GM21576 (cell line): ENCODE measurements around the gene MPC2.
A peak's percentile ranks its signal among the peaks of the same experiment; 100 is the strongest.

ENCODE experiments used
- ATAC-seq: cut with Tn5 transposase; IDR thresholded peaks from one replicate; pipeline ENCODE4 v1.9.1; 2021; ENCODE audit warnings: mild to moderate bottlenecking, moderate library complexity; ENCODE audit not compliant: unreplicated experiment

Gene MPC2

DNA sequence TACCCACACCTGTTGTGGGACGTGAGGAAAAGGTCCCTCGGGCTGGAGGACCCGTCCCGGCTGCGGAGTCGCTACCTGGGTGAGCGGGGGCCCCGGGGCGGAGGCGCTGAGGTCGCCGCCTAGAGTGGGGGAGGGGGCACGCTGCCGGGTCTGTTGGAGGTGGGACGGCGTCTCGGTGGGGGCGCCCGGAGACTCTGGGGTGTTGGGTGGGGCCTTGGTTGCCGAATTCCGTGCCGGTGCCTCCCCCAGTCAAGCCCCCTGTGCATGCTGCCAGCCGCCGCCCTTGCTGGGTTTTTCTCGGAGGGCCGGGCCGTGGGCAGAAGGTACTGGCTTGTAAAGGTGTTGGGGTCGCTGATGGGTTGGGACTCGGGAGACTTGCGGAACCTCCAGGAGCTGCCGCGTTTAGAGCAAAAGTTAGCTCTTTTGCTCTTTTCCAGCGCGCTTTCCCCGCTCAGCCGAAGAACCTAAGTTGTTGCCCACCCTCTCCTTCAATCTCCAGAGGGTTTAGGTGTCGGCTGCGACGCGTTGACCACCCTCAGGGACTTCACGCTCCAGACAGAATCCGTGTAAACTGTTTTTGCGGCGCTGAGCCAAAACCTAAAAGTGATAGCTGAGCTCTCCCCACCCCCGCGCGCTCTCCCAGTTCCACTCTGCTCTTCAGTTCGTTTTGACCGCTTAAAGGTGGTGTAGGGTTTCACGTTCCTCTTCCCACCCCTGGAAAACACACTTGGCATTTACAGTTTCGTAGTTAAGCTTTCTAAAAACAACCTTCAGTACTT, at the start of gene MPC2:
Gene MPC2 (minus strand): TSS at position 143 of the 779 bp plus-strand sequence. CDS start 1,231 bp downstream, outside the sequence.
- ATAC-seq = peak; percentile 16

DNA sequence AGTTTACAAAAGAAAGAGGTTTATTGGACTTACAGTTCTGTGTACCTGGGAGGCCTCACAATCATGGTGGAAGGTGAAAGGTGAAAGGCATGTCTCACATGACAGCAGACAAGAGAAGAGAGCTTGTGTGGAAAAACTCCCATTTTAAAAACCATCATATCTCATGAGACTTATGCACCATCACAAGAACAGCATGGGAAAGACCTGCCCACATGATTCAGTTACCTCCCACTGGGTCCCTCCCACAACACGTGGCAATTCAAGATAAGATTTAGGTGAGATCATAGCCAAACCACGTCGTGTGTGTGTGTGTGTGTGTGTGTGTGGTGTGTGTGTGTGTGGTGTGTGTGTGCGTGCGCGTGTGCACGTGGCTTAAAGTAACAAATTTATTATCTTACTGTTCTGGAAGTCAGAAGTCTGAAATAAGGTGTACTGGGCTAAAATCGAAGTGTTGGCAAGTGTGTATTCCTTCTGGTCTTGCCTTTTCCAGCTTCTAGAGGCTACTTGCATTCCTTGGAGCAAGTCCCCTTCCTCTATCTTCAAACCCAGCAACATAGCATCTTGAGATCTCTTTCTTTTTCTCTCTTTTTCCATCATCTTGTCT, 48.1 kb upstream of the MPC2 start:
- ATAC-seq = no peak

DNA sequence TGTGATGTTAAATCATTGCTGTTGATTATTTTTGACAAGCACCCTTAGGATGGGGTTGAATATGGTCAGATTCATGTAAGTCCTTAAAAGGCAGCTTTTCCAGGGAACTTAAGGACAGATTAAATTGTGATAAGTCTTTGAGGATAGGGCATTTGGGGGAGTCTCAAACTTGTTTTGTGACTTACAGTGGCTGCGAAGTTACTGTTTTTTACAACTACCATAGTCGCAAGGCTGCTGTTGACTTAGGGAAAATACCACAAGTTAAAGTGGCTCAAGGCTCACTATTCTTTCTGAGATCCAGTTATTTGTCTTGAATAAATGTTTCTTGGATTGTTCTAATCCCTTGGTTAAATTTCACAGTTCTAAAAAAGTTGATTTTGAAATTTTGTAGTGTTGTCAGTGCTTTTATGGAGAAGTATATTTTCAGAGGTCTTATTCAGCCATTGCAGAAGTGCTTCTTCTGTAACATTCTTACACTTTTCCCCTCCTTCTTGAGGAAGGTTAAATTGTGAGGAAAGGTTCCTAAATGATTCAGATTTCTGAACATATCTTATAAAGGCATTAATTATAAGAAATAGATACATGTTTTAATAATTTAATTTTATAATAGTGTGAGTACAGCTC, 47.0 kb upstream of the MPC2 start:
- no peak for ATAC-seq

DNA sequence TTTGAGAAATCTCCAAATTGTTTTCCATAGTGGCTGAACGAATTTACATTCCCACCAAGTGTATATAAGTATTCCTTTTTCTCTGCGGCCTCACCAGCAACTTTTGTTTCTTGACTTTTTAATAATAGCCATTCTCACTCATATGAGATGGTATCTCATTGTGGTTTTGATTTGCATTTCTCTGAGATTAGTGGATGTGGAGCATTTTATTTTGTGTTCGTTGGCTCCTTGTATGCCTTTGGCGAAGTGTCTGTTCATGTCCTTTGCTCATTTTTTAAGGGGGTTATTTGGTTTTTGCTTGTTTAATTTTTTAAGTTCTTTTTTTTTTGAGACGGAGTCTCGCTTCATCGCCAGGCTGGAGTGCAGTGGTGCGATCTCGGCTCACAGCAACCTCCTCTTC, 45.1 kb upstream of the MPC2 start:
- no peak for ATAC-seq

DNA sequence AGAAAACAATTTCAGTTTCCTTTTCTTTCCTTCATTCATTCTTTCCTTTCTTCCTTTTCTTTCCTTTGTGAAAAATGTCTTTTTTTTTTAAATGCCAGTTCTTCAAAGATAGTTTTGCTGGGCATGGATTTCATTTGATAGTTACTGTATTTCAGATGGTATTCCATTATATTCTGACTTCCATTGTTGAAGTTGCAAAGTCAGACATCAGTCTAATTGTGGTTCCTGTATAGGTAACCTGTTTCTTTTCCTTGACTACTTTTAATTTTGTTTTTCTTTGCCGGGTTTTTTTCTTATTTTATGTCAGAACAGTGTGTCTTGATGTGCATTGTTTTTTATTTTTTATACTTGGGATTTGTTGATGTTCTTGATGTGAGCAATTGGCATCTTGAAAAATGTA, 40.4 kb upstream of the MPC2 start:
- no peak for ATAC-seq

DNA sequence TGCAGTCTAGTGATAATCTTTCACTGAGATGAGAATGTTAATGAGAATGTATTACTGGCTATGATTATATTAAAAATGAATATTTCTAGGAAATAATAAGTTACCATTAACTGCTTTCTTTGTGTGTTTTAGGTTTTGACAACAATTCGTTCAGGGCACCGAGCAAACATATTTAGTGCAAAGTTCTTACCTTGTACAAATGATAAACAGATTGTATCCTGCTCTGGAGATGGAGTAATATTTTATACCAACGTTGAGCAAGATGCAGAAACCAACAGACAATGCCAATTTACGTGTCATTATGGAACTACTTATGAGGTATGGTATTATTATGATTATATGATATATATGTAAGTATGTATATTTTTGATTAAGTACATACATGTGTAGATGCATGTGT, 37.8 kb upstream of the MPC2 start:
- no peak for ATAC-seq

DNA sequence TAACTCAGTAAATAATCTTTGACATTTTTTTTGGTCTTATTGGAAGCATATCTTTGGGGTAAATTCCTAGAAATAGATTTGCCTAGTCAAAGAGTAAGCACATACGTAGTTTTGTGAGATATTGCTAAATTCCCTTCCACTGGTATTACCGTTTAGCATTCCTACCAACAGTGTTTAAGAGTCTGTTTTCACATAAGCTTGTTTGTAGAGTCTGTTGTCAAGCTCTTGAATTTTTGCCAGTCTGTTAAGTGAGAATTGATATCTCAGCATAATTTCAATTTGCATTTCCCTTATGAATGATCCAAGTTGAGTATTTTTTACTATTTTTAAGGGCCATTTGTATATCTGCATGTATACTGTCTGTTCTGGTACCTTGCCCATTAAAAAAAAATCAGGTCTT, 37.0 kb upstream of the MPC2 start:
- no peak for ATAC-seq

DNA sequence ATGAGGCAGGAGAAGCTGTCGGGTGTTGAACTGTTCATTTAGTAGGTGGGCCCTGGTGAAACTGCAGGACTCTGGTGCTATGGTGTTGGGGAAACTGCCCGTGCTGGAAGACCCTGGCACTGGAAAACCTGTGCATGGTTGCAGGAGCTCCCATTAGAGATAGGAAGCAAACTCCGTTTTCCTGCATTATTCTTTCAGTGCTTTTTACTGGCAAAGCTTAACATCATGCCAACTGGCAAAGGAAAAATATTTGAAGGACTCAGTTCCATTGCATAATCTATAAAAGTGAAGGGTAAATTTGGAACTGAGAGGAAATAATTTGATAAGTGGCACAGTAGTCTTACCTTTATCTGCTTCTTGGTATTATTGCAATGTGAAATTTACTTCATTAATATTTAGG, 31.7 kb upstream of the MPC2 start:
- ATAC-seq = no peak

DNA sequence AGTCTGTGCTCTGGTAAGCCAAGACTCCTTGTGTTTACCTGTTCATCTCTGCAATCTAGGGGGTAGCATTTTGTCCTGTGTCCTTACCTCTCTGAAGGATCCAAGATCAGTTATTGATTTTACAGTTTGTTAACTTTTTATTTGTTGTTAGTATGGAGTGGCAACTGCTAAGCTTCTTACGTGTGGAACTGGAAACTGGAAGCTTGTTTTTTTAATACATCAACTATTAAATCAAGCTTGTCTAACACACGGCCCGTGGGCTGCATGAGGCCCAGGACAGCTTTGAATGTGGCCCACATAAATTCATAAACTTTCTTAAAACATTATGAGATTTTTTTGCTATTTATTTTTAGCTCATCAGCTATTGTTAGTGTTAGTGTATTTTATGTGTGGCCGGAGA, 29.2 kb upstream of the MPC2 start:
- no peak for ATAC-seq

DNA sequence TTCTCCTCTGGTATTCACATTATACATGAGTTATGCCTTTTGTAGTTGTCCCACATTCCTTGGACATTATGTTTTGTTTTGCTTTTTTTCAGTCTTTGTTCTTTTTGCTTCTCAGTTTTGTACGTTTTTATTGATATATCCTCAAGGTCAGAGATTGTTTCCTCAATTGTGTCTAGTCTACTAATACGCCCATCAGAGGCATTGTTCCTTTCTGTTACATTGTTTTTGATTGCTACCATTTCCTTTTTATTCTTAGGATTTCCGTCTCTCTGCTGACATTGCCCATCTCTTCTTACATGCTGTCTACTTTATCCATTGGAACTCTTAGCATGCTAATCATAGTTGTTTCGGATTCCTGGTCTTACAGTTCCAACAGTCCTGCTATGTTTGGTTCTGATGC, 27.8 kb upstream of the MPC2 start:
- no peak for ATAC-seq

DNA sequence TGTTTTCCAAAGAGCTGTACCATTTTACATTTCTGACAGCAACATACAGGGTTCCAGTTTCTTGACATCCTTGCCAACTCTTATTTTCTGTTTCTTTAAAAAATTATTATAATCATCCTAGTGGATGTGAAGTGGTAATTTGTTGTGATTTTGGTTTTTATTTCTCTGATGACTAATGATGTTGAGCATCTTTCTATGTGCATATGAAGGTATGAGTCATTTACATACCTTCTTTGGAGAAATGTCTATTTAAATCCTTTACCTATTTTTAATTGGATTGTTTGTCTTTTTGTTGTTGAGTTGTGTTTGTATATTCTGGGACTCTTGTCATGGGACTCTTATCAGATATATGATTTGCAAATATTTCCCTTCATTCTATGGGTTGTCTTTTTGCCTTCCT, 20.8 kb upstream of the MPC2 start:
- no peak for ATAC-seq

DNA sequence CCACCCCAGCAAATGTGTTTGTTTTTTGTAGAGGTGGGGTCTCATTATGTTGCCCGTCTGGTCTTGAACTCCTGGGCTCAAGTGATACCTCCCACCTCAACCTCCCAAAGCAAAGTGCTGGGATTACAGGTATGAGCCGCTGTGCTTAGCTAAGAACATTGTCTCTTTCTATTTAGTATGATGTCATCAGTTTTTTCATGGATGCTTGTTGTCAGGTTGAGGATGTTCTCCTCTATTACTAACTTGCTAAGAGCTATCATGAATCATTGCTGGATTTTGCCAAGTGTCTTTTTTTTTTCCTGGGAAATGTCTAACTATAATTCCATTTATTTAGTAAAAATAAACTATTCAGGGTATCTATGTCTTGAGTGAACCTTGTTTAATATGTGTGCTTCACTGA, 19.0 kb upstream of the MPC2 start:
- no peak for ATAC-seq

DNA sequence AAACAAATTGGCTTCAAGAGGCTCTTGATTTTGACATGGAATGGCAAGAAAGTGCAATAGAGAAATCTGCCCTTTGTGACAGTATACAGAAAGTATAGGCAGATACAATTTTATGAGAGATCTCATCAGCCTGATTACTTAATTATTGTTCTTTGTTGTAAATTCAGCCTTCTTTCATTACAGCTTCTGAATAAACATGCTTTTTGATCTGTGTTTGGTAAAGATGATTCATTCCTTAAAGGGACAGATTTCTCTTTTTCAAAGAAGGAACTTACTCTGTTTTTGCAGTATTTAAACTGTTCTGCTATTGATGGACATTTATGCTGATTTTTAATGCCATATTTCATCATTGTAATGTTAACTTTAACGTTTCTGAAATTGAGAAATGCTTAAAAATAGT, 13.7 kb upstream of the MPC2 start:
- ATAC-seq = no peak

DNA sequence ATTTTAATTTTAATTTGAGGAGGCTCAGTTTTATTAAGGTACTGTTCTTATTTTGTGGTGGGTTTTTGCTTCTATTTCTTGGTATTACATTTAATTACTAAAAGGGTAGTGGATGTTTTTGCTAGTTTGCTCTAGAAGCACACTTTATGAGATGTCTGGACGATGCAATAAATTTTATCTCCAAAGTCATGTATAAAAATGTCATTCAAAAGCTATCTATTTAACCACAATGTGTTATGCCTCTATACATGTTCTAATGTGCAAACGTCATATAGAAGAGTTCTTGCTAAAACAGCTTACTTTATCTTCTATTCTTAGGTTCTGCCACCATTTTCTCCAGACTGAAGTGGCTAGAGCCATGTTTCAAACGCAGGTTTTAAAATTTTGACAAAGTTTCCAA, 12.9 kb upstream of the MPC2 start:
- no peak for ATAC-seq

DNA sequence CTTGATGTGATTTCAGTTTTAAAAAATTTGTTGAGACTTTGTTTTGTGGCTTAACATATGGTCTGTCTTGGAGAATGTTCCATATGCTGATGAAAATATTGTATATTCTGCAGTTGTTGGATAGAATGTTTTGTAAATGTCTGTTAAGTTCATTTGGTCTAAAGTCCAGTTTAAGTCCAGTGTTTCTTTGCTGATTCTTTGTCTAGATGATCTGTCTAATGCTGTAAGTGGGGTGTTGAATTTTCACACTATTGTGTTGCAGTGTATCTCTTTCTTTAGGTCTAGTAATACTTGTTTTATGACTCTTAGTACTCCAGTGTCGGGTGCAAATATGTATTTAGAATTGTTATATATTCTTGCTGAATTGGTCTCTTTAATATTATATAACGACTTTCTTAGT, 10.9 kb upstream of the MPC2 start:
- ATAC-seq = no peak

DNA sequence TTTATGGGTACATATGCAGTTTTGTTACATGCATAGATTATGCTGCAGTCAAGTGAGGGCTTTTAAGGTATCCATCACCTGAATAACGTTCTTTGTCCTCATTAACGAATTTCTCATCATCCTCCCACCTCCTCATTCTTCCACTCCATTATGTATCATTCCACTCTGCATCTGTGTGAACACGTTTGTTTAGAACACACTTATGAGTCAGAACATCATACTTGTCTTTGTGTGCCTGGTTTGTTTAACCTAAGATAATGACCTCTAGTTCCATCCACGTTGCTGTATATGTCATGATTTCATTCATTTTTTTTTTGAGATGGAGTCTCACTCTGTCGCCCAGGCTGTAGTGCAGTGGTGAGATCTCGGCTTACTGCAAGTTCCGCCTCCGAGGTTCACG, 6.7 kb upstream of the MPC2 start:
- no peak for ATAC-seq

DNA sequence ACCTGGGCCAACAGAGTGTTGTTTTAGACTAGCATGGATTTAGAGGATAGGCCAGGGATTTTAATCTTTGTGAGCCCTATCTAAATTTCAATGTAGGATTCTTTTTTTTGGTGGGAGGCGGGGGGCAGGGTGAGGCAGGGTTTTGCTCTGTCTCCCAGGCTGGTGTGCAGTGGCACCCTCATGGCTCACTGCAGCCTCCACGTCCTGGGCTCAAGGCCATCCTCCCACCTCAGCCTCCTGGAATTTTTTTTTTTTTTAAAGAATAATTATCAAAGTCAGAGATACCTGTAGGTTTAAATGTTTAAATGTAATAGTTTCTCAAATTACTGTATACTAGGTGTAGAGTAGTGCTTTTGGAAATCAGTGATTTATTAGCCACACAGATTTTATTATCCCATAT, 3.4 kb upstream of the MPC2 start:
- ATAC-seq = no peak

DNA sequence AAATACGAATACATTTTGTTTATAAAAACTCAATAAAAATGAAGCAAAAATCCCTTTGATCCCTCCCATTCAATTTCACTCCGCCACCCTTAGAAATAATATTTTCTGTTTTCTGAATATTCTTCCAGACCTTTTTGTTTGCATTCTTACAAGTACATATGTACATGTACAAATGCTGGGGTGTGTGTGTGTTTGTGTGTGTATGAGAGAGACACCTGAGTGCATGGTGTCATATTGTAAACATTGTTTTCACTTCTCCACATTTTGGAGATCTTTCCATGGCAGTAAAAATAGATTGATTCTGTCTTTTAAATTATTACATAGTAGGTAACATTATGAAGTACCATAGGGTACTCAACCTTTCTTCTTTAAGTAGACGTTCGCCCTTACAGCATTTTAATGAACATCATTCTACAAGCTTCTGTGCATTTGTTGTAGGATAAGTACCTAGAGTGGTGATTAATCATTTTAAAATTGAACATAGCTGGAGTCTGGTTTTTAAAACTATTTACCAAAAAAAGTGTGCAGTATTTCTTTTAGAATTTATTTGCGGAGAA, 1.3 kb upstream of the MPC2 start:
- no peak for ATAC-seq

DNA sequence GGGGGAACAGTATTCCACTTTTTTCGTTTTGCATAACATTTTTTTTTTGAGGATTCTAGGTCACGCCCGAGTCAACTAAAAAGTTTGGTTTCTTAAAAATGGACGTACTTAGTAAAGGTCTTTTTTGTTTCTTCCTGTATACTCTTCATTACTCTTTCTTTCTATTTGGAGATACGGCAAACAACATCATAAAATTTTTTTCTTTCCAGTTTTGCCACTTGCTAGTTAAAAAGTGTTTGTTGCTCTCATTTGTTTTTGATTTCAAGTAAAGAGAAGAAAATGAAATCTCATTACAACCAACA, 788 bp upstream of the MPC2 start:
- no peak for ATAC-seq

DNA sequence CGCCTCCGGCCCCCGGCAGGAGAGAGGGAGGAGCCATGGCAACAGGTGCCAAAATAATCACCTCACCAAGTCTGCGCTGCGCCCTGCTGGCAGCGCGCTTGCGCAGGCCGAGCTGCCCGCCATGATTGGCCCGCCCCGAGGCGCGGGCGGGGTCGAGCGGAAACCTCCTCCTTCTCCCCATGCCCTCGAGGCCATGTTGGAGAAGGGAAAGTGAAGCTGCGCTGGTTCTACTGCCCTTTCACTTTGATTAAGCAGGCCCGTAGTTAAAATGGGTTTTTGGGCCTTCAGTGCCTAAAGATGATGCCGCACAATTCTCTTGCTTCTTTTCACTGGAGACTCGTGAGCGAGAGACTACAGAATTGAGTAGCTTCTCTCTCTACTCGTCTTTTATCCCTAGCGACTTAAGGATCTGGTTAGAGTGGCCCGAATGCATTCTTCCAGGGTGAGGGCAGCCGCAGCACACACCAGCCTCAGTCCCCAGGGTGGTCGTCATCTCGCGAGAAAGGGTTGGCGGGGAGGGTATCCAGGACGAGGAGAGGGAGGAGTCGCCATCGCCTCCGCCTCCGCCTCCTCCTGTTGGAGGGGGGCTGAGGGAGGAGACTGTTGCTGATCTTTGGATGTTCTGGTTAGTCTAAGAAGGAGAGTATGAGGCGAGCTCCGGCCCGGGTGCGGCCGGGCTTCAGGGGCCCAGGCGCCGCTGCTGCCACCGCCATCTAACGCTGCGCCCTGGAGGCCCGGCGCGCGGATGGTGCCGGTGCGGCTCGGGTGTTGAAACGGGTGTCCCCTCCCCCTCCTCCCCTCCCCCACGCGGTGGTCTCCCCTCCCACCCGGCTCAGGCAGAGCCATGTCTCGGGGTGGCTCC, 573 bp downstream of the MPC2 start, which contains the start of gene DCAF6:
Gene DCAF6 (plus strand): TSS at position 616 of the 862 bp plus-strand sequence. CDS start 229 bp downstream, at position 845.
- ATAC-seq = peak; percentile 70
